IMR-90 (cell line): ENCODE results near the gene RIMBP3B. TPM values are rescaled to one million over a fixed set of nuclear protein-coding genes. Genes with fewer than 3 reads are reported as not detected.
"Not testable (repeated sequence)": the region's sequence is repeated elsewhere in the genome, so short reads cannot be mapped to it uniquely, and the experiment has no call there.

ENCODE experiments used
- ATAC-seq: fragments of 200-7000 bp; cut with Tn5 transposase; 2 replicates; pipeline ENCODE4 v1.9.1; 2020; ENCODE audit warnings: low read depth, mild to moderate bottlenecking, moderate library complexity
- BruUV-seq: library from RNA; stranded (reverse); fragments of 400-500 nt; replicated peaks from 2 replicates; lab custom pipeline; 2021; lab: Mats Ljungman, UMichigan
- CTCF ChIA-PET: fragments of 300-600 bp; formaldehyde crosslinking; extraction: SDS; loops from one replicate; lab custom pipeline; 2021; ENCODE audit warnings: antibody characterized with exemption; lab: Yijun Ruan, JAX
- POLR2A ChIA-PET: fragments of 300-600 bp; sonication (Branson Sonifier 250); formaldehyde crosslinking; loops from one replicate; lab custom pipeline; 2022; ENCODE audit warnings: antibody characterized with exemption; ENCODE audit not compliant: unreplicated experiment; lab: Charles Lee
- DNase-seq: peaks from one replicate; pipeline ENCODE4 v3.0.0; 2013
- H2AFZ ChIP-seq: replicated peaks from 2 replicates; pipeline ENCODE3; 2013; ENCODE audit warnings: low read length, mild to moderate bottlenecking; ENCODE audit not compliant: poor library complexity
- H2AK5ac ChIP-seq: 2 replicates; pipeline ENCODE4 v1.6.1; 2013; ENCODE audit warnings: low read depth, low read length, inconsistent platforms
- H2AK9ac ChIP-seq: replicated peaks from 2 replicates; pipeline ENCODE3; 2013; ENCODE audit warnings: mild to moderate bottlenecking, low read depth, low read length, moderate library complexity; ENCODE audit not compliant: poor library complexity
- H2BK120ac ChIP-seq: 2 replicates; pipeline ENCODE4 v1.6.1; 2013; ENCODE audit warnings: low read depth, low read length, inconsistent platforms
- H2BK15ac ChIP-seq: 3 replicates; pipeline ENCODE4 v1.6.1; 2013; ENCODE audit warnings: low read depth, low read length, inconsistent platforms
- H2BK20ac ChIP-seq: 2 replicates; pipeline ENCODE4 v1.6.1; 2013; ENCODE audit warnings: low read depth, mild to moderate bottlenecking, inconsistent platforms, low read length, moderate library complexity
- H2BK5ac ChIP-seq: 2 replicates; pipeline ENCODE4 v1.6.1; 2013; ENCODE audit warnings: mild to moderate bottlenecking, low read depth, low read length, inconsistent platforms; ENCODE audit not compliant: poor library complexity, severe bottlenecking
- H3K14ac ChIP-seq: replicated peaks from 2 replicates; pipeline ENCODE4 v1.6.1; 2013; ENCODE audit warnings: low read depth, low read length, inconsistent platforms
- H3K18ac ChIP-seq: 2 replicates; pipeline ENCODE4 v1.6.1; 2013; ENCODE audit warnings: low read depth, low read length, control low read depth
- H3K23ac ChIP-seq: 2 replicates; pipeline ENCODE4 v1.6.1; 2013; ENCODE audit warnings: low read depth, low read length, inconsistent platforms
- H3K27ac ChIP-seq: 2 replicates; pipeline ENCODE4 v1.5.1; 2013; ENCODE audit warnings: mild to moderate bottlenecking, control low read depth, low read length; ENCODE audit not compliant: insufficient read depth
- H3K27me3 ChIP-seq: 2 replicates; pipeline ENCODE4 v1.6.1; 2013; ENCODE audit warnings: low read length; ENCODE audit not compliant: control insufficient read depth, insufficient read depth
- H3K36me3 ChIP-seq: 2 replicates; pipeline ENCODE4 v1.6.1; 2013; ENCODE audit warnings: low read length, mixed read lengths; ENCODE audit not compliant: control insufficient read depth, insufficient read depth
- H3K4ac ChIP-seq: 2 replicates; pipeline ENCODE4 v1.6.1; 2013; ENCODE audit warnings: low read depth, low read length, inconsistent platforms
- H3K4me1 ChIP-seq: 2 replicates; pipeline ENCODE4 v1.6.1; 2013; ENCODE audit warnings: low read length, mixed read lengths; ENCODE audit not compliant: control insufficient read depth, insufficient read depth
- H3K4me2 ChIP-seq: 2 replicates; pipeline ENCODE4 v1.6.1; 2013; ENCODE audit warnings: low read depth, mild to moderate bottlenecking, control low read depth, low read length, moderate library complexity
- H3K4me3 ChIP-seq: 2 replicates; pipeline ENCODE4 v1.5.1; 2013; ENCODE audit warnings: low read depth, mild to moderate bottlenecking, control low read depth, low read length, moderate library complexity; ENCODE audit not compliant: insufficient read depth
- H3K56ac ChIP-seq: 2 replicates; pipeline ENCODE4 v1.6.1; 2013; ENCODE audit warnings: low read length, inconsistent platforms; ENCODE audit not compliant: insufficient read depth; ENCODE audit errors: extremely low read depth
- H3K79me1 ChIP-seq, 2 experiments: 2 replicates each; pipeline ENCODE4 v1.6.1; 2013; ENCODE audit warnings: low read length in 2 of 2, inconsistent platforms in 1 of 2, low read depth in 1 of 2
- H3K9ac ChIP-seq: 2 replicates; pipeline ENCODE4 v1.6.1; 2013; ENCODE audit warnings: low read depth, low read length, control low read depth
- H3K9me1 ChIP-seq: 2 replicates; pipeline ENCODE4 v1.6.1; 2013; ENCODE audit warnings: low read length, inconsistent platforms; ENCODE audit not compliant: insufficient read depth
- H3K9me3 ChIP-seq: 2 replicates; pipeline ENCODE4 v1.6.1; 2013; ENCODE audit warnings: low read length; ENCODE audit not compliant: control insufficient read depth, insufficient read depth
- H4K20me1 ChIP-seq: 2 replicates; pipeline ENCODE4 v1.6.1; 2013; ENCODE audit warnings: low read length, inconsistent platforms; ENCODE audit not compliant: insufficient read depth
- H4K5ac ChIP-seq: 2 replicates; pipeline ENCODE4 v1.6.1; 2013; ENCODE audit warnings: mild to moderate bottlenecking, low read depth, low read length, control low read depth
- H4K8ac ChIP-seq, 2 experiments: 2 replicates each; pipeline ENCODE4 v1.6.1; 2013; ENCODE audit warnings: low read depth in 2 of 2, low read length in 2 of 2, control low read depth in 1 of 2, inconsistent platforms in 1 of 2
- H4K91ac ChIP-seq: 2 replicates; pipeline ENCODE4 v1.6.1; 2013; ENCODE audit warnings: low read depth, low read length, inconsistent platforms; ENCODE audit not compliant: insufficient read depth
- WGBS, 2 experiments: methylation state at CpG; one replicate each; pipeline versions ENCODE4 v1.1.5 to v1.1.7; 2013; ENCODE audit warnings: missing lambda C conversion rate in 2 of 2; ENCODE audit not compliant: insufficient read length in 1 of 2; ENCODE audit errors: extremely low coverage in 2 of 2; 5-methylcytosine and 5-hydroxymethylcytosine counted together
- dilution Hi-C: fragments of 300-500 bp; cut with HindIII; formaldehyde crosslinking; loops from one replicate; pipeline ENCODE4 v1.14.3; 2018; ENCODE audit warnings: low sequenced_read_pairs; ENCODE audit not compliant: unreplicated experiment
- in situ Hi-C: fragments of 300-500 bp; cut with MboI; formaldehyde crosslinking; loops from 3 replicates; pipeline ENCODE4 v1.14.3; 2019; ENCODE audit warnings: low sequenced_read_pairs, inconsistent platforms, mixed read lengths
- intact Hi-C: fragments of 100-400 bp; cut with micrococcal nuclease; formaldehyde crosslinking; loops from 2 replicates; pipeline ENCODE4 v1.10.0; 2022
- polyA plus RNA-seq, 3 experiments: library from polyadenylated mRNA; depleted of rRNA; stranded (reverse); fragments of >200 nt; gene quantifications; 2 replicates each; pipeline ENCODE4 v1.2.3, GENCODE V29; 2012; ENCODE audit warnings: low replicate concordance in 1 of 3
- total RNA-seq: library from RNA; depleted of rRNA; stranded (reverse); fragments of >200 nt; gene quantifications from 2 replicates; pipeline ENCODE4 v1.2.3, GENCODE V29; 2012

The RIMBP3B gene
- total and polyA plus RNA-seq, 2 of the 4 experiments (the other 2 are of a cell fraction), result 0.07 to 0.18 TPM

DNA sequence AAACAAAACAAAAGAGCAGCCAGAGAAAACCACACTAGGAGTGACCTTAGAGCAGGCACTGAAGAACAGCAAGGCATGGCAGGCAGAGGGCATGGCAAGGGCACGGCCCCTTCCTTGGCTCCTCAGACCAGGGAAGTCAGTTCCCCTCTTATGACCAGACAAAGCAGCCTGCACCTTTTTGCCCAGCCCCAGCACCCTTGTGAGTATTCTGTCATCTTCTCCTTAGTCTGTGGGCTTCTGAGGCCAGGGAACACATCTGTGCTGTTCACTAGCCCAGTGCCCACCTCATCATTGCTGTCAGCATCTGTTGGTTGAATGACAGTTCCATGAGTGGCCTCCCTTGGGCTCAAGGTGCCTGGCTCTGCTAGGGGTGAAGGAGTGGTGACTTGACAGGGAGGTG lies 23.6 kb downstream of the RIMBP3B start:
- H3K4ac ChIP-seq, H3K9ac ChIP-seq, H3K4me1 ChIP-seq, DNase-seq, H3K9me1 ChIP-seq, BruUV-seq, H2BK5ac ChIP-seq, H2AFZ ChIP-seq, H3K9me3 ChIP-seq, dilution Hi-C loops, H2BK20ac ChIP-seq, in situ Hi-C loops, H4K8ac ChIP-seq, ATAC-seq, H3K4me3 ChIP-seq, H2BK15ac ChIP-seq, intact Hi-C loops, H2BK120ac ChIP-seq, POLR2A ChIA-PET, H3K27ac ChIP-seq, H3K56ac ChIP-seq, H3K36me3 ChIP-seq, H3K18ac ChIP-seq, H3K23ac ChIP-seq, H2AK5ac ChIP-seq, H2AK9ac ChIP-seq, CTCF ChIA-PET, H3K27me3 ChIP-seq, H3K79me1 ChIP-seq, H4K5ac ChIP-seq, H3K4me2 ChIP-seq, H4K20me1 ChIP-seq, H4K91ac ChIP-seq, H3K14ac ChIP-seq: not testable (repeated sequence)
- WGBS, 2 experiments, result no CpG with 5 or more reads among the region's 1 CpG

GRCh38 chr22:21407792-21408191 lies 24.2 kb downstream of the RIMBP3B start:
- POLR2A ChIA-PET, result not testable (repeated sequence)

More at GRCh38 chr22:21407792-21408191, 24.2 kb downstream of the RIMBP3B start:
- H2AFZ ChIP-seq, H3K9me3 ChIP-seq, H4K8ac ChIP-seq, H4K91ac ChIP-seq, H4K20me1 ChIP-seq, H4K5ac ChIP-seq, intact Hi-C loops, H3K56ac ChIP-seq, H2BK5ac ChIP-seq, H3K4ac ChIP-seq, H3K9me1 ChIP-seq, H3K14ac ChIP-seq, CTCF ChIA-PET, H3K4me1 ChIP-seq, H3K27me3 ChIP-seq, dilution Hi-C loops, H3K36me3 ChIP-seq, ATAC-seq, H2BK15ac ChIP-seq, H2AK9ac ChIP-seq, H3K23ac ChIP-seq, H2AK5ac ChIP-seq, H3K18ac ChIP-seq, H2BK20ac ChIP-seq, H3K27ac ChIP-seq, BruUV-seq, H3K79me1 ChIP-seq, H3K9ac ChIP-seq, H3K4me2 ChIP-seq, H2BK120ac ChIP-seq, H3K4me3 ChIP-seq, DNase-seq, in situ Hi-C loops: not testable (repeated sequence)
- WGBS, 2 experiments, result no CpG with 5 or more reads among the region's 4 CpGs
